Uterus (tissue), 2 donors: ENCODE results near the gene ZNF428.

ENCODE experiments used
- POLR2A ChIP-seq, 2 donors: fragments of 450-650 bp; IDR thresholded peaks; one replicate each; pipeline ENCODE4 v1.6.1; 2016; ENCODE audit warnings: antibody characterized with exemption in 2 of 2, mild to moderate bottlenecking in 1 of 2, moderate library complexity in 1 of 2
- TF ChIP-seq, protein P1 (sequence below), 4 experiments: fragments of 200-600 bp in 2 of 4; fragments of 450-650 bp in 2 of 4; sonication (generic) in 2 of 4; IDR thresholded peaks; one replicate each; pipeline ENCODE4 v1.5.1; 2016 to 2019; ENCODE audit warnings: antibody characterized with exemption in 4 of 4, mild to moderate bottlenecking in 2 of 4, moderate library complexity in 1 of 4

DNA sequence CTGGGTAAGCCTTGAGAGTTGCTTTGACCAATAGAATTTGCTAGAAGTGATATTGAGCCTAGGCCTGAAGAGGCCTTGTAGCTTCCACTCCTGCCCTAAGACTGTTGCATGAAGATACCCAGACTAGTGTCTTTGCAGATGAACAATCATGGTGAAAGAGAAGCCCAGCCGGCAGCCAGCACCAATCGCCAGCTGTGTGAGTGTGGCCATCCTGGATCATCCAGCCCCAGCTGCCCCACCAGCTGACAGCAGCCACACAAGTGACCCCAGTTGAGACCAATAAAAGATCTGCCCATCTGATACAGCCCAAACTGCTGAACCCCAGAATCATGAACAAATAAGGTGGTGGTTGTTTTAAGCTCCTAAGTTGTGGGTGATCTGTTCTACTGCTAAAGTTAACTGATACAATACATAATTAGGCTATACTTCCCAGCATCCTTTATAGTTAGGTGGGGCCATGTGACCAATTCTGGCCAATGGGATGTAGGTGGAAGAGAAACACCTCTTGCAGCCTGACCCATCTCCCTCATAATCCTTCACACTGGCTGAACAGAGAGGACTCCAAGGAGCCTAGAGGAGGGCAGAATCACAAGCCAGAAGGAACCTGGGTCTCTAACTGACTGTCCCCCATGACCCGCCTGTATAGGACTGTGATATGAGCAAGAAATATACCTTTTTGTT is 9.4 kb upstream of the ZNF428 start:
- no peak for TF ChIP-seq POLR2A (IDR thresholded peaks at IDR 0.05)
- TF ChIP-seq, protein P1, sequence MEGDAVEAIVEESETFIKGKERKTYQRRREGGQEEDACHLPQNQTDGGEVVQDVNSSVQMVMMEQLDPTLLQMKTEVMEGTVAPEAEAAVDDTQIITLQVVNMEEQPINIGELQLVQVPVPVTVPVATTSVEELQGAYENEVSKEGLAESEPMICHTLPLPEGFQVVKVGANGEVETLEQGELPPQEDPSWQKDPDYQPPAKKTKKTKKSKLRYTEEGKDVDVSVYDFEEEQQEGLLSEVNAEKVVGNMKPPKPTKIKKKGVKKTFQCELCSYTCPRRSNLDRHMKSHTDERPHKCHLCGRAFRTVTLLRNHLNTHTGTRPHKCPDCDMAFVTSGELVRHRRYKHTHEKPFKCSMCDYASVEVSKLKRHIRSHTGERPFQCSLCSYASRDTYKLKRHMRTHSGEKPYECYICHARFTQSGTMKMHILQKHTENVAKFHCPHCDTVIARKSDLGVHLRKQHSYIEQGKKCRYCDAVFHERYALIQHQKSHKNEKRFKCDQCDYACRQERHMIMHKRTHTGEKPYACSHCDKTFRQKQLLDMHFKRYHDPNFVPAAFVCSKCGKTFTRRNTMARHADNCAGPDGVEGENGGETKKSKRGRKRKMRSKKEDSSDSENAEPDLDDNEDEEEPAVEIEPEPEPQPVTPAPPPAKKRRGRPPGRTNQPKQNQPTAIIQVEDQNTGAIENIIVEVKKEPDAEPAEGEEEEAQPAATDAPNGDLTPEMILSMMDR (IDR thresholded peaks at IDR 0.05), result no peak
